GM18520 (cell line): ENCODE data around the gene SLC5A6.
"Not testable (repeated sequence)": the region's sequence is repeated elsewhere in the genome, so short reads cannot be mapped to it uniquely, and the experiment has no call there.

ENCODE experiments used
- ATAC-seq: cut with Tn5 transposase; IDR thresholded peaks from one replicate; pipeline ENCODE4 v1.9.1; 2021; ENCODE audit not compliant: unreplicated experiment

The SLC5A6 gene

DNA sequence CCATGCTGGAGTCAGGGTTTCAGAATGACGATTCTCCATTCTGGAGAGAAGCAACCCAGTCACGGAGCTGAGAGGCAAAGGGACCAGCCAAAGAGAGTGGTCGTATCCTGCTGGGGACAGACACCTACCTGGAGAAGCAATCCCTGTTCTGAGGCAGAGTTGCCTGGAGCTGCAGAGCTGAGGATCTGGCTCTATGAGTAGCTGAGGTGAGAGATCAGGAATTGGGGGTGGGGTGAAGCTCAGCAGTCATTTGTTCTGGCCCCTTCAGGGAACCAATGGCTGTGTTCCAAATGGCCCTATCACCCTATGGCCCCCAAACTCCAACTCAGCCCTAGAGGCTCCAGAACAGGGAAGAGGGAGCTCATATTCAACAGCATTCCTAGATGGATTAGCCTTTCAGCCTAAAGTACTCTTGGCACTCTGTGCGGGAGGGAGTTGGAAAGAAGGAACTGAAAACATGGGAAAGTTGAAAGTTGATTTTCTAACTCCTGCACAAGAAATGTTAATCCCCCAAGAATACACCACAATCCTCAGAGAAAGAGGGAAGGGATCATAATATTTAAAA lies 3.5 kb downstream of the SLC5A6 start:
- no peak for ATAC-seq

GRCh38 chr2:27206346-27206745 lies 5.7 kb downstream of the SLC5A6 start:
- ATAC-seq: no peak

- ATAC-seq: no peak
These were observed 6.9 kb downstream of the SLC5A6 start for GRCh38 chr2:27205206-27205605.

DNA sequence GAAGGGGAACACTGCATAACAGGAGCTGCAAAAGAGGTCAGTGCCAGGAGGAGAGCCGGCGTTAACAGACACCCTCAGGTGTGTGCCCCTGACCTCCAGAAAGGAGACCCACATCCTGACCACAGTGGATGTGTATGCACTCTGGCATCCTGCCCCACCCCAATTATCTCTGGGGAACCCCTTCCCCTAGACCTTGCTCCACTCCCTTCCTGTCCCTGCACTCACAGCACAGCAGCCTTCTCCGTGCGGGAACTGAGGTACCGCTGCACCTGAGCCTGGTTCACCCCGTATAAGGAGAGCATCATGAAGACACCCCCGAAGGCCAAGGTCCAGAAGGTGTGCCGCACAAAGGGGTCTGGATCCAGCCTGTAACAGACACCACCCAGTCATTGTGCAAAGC lies 7.5 kb downstream of the SLC5A6 start:
- ATAC-seq: no peak

GRCh38 chr2:27203741-27204140 lies 8.3 kb downstream of the SLC5A6 start:
- ATAC-seq: no peak

GRCh38 chr2:27202854-27203253 lies 9.2 kb downstream of the SLC5A6 start:
- no peak for ATAC-seq

GRCh38 chr2:27201675-27202074 lies 10.4 kb downstream of the SLC5A6 start:
- ATAC-seq: no peak

DNA sequence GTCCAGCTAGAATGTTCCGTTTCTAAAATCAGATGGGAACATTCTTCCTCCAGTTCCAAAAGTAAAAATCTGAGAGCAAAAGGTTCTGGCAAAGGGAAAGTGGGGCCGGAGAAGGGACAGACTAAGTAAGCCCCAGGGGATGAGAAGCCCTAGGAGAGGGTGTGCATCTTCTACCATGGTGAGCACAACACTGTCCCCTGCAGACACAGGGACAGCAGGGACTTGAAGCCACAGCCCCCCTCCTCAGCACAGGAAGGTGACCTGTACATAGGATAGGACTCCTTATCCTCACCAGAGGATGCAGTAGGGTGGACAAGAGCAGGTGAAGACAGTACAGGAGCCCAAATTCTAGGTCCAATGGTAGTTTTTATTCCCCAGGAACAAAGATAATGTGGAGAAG lies 12.8 kb downstream of the SLC5A6 start:
- ATAC-seq: no peak

DNA sequence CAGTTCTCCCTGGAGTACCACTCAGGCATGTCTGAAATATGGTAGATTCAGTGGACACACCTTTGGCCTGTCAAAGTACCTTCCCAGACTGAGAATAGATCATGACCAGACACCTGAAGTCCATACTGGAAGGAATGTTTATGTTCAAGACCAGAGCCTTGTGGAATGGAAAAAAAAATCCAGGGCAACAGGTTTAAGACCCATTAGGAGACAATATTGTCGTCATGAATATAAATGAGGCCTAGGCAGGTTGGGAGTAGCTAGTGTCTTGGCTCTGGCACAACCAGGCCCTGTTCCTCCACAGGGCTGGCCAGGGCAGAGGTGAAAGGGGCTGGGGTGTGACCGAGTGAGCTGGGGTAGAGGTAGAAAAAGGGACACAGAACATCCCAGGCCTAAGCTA lies 13.4 kb downstream of the SLC5A6 start:
- no peak for ATAC-seq

DNA sequence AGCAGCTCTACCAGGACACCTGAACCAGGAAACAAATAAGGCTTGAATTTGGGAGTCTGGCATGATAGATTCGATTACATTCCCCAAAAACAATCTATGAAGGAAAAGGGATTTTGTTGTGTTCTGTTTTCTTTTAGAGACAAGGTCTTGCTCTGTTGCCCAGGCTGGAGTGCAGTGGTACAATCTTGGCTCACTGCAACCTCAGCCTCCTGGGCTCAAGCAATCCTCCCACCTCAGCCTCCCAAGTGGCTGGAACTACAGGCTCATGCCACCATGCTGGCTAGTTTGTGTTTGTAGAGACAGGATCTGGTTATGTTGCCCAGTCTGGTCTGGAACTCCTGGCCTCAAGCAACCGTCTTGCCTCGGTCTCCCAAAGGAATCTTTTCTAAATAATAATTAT lies 14.0 kb downstream of the SLC5A6 start:
- ATAC-seq: not testable (repeated sequence)

DNA sequence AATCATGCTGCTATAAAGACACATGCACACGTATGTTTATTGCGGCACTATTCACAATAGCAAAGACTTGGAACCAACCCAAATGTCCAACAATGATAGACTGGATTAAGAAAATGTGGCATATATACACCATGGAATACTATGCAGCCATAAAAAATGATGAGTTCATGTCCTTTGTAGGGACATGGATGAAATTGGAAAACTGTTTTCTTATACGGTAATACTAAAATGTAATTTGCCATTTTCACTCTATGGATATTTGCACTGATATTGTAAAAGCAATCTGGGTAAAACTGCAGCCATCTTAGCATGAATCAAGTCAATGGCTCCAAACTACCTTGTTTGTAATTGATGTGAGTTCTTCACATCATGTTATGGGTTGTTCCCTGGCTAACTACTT lies 16.3 kb downstream of the SLC5A6 start:
- ATAC-seq: not testable (repeated sequence)

GRCh38 chr2:27194538-27195354 lies 17.3 kb downstream of the SLC5A6 start:
- ATAC-seq: no peak

GRCh38 chr2:27191070-27191829 lies 20.8 kb downstream of the SLC5A6 start:
- no peak for ATAC-seq

- ATAC-seq: no peak
These were observed 22.1 kb downstream of the SLC5A6 start for GRCh38 chr2:27189989-27190388.

- ATAC-seq: no peak
These were observed 25.3 kb downstream of the SLC5A6 start for GRCh38 chr2:27186613-27187345.

GRCh38 chr2:27185331-27186026 lies 26.6 kb downstream of the SLC5A6 start:
- no peak for ATAC-seq

DNA sequence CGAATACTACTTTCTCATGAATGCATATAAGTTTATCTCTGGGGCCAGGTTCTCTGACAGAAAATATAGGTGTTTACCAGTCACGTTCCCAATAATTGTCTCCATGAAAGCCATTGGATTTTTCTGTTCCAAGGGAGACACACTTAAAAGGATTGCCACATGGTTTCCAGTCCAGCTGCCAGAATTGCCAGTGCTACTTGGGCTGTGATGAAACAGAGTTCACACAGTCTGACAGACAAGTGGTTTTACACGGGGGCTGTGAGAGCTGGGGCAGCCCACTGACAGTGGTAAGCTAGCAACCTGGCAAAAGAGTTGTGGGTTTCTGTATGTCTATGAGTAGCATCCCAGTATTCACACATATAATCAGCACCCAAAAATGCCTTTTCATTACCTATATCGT lies 28.0 kb downstream of the SLC5A6 start:
- no peak for ATAC-seq

- no peak for ATAC-seq
These were observed 29.7 kb downstream of the SLC5A6 start for GRCh38 chr2:27182346-27182745.

GRCh38 chr2:27179344-27180000 lies 32.6 kb downstream of the SLC5A6 start:
- no peak for ATAC-seq

GRCh38 chr2:27178469-27178868 lies 33.6 kb downstream of the SLC5A6 start:
- no peak for ATAC-seq
